HCT116 (cell line): ENCODE measurements around the gene CUX1. TPM values are rescaled to one million over a fixed set of nuclear protein-coding genes. Genes with fewer than 3 reads are reported as not detected.

ENCODE experiments used
- ATAC-seq: fragments of 200-7000 bp; cut with Tn5 transposase; 2 replicates; pipeline ENCODE4 v1.9.1; 2020; ENCODE audit warnings: mild to moderate bottlenecking, moderate library complexity
- BruUV-seq: library from RNA; stranded (reverse); fragments of 400-500 nt; replicated peaks from 2 replicates; lab custom pipeline; 2021; lab: Mats Ljungman, UMichigan
- CTCF ChIA-PET: fragments of 300-600 bp; sonication (Branson Sonifier 250); formaldehyde crosslinking; loops from one replicate; lab custom pipeline; 2021; ENCODE audit warnings: antibody characterized with exemption; lab: Charles Lee
- POLR2A ChIA-PET: fragments of 300-600, 350-600 bp; sonication (Branson Sonifier 250); formaldehyde crosslinking; loops from one replicate; lab custom pipeline; 2021; ENCODE audit warnings: antibody characterized with exemption; lab: Charles Lee
- RAD21 ChIA-PET, 2 experiments: fragments of 300-600 bp; sonication (Branson Sonifier 250); formaldehyde crosslinking; loops; one replicate each; lab custom pipeline; 2023; ENCODE audit warnings: low total read pairs in 2 of 2; ENCODE audit not compliant: uncharacterized antibody in 2 of 2, unreplicated experiment in 2 of 2, low non-redundant PET in 1 of 2; lab: Charles Lee
- DNase-seq: peaks from one replicate; pipeline ENCODE4 v3.0.0-alpha.2; 2010; ENCODE audit warnings: low read depth, low spot score
- H2AFZ ChIP-seq: fragments of 200-600 bp; shearing (Covaris generic), sonication (generic); 2 replicates; pipeline ENCODE4 v1.6.1; 2017; ENCODE audit warnings: low read depth, mixed run types, mixed read lengths, antibody characterized with exemption, low read length; ENCODE audit not compliant: poor library complexity, severe bottlenecking
- H3K27ac ChIP-seq: 2 replicates; pipeline ENCODE4 v1.5.1; 2012; ENCODE audit warnings: low read depth, low read length
- H3K27me3 ChIP-seq: fragments of 200-600 bp; sonication (generic); 2 replicates; pipeline ENCODE4 v1.6.1; 2016; ENCODE audit warnings: mixed run types, low read length, mixed read lengths; ENCODE audit not compliant: insufficient read depth
- H3K36me3 ChIP-seq, 2 experiments: fragments of 200-500 bp in 1 of 2; fragments of 200-600 bp in 1 of 2; sonication (Bioruptor generic) in 1 of 2; sonication (generic) in 1 of 2; 2 replicates each; pipeline versions ENCODE4 v1.5.1 to v1.6.1; 2014 to 2016; ENCODE audit warnings: low read length in 2 of 2, inconsistent platforms in 1 of 2, mixed read lengths in 1 of 2, mixed run types in 1 of 2; ENCODE audit not compliant: insufficient read depth in 2 of 2, control insufficient read depth in 1 of 2
- H3K4me1 ChIP-seq, 2 experiments: fragments of 200-600 bp in 1 of 2; sonication (generic) in 1 of 2; 2 replicates each; pipeline versions ENCODE4 v1.5.1 to v1.6.1; 2012 to 2017; ENCODE audit warnings: low read length in 2 of 2, inconsistent platforms in 1 of 2, mild to moderate bottlenecking in 1 of 2, mixed read lengths in 1 of 2, mixed run types in 1 of 2, moderate library complexity in 1 of 2; ENCODE audit not compliant: insufficient read depth in 2 of 2, control insufficient read depth in 1 of 2
- H3K4me2 ChIP-seq: fragments of 200-600 bp; sonication (generic); 2 replicates; pipeline ENCODE4 v1.6.1; 2017; ENCODE audit warnings: mixed run types, low read length, mixed read lengths
- H3K4me3 ChIP-seq, 2 experiments: fragments of 200-600 bp in 1 of 2; sonication (generic) in 1 of 2; replicated peaks in 1 of 2; 2 replicates each; pipeline ENCODE4 v1.5.1; 2011 to 2016; ENCODE audit warnings: low read length in 2 of 2, control low read depth in 1 of 2, low read depth in 1 of 2, mild to moderate bottlenecking in 1 of 2, mixed read lengths in 1 of 2, mixed run types in 1 of 2
- H3K79me2 ChIP-seq: fragments of 200-600 bp; sonication (generic); 2 replicates; pipeline ENCODE4 v1.6.1; 2017; ENCODE audit warnings: mild to moderate bottlenecking, mixed run types, low read length, moderate library complexity, mixed read lengths; ENCODE audit not compliant: insufficient read depth
- H3K9ac ChIP-seq: fragments of 200-600 bp; sonication (generic); 2 replicates; pipeline ENCODE4 v1.6.1; 2016; ENCODE audit warnings: low read length, mixed read lengths
- H3K9me2 ChIP-seq: fragments of 200-600 bp; sonication (generic), shearing (Covaris generic); 2 replicates; pipeline ENCODE4 v1.6.1; 2017; ENCODE audit warnings: mixed run types, mild to moderate bottlenecking, moderate library complexity; ENCODE audit not compliant: insufficient read depth
- H3K9me3 ChIP-seq, 2 experiments: fragments of 200-500 bp in 1 of 2; fragments of 200-600 bp in 1 of 2; sonication (Bioruptor generic) in 1 of 2; sonication (generic) in 1 of 2; 2 replicates each; pipeline ENCODE4 v1.6.1; 2014 to 2017; ENCODE audit warnings: low read length in 2 of 2, mixed read lengths in 2 of 2, inconsistent platforms in 1 of 2, low read depth in 1 of 2, mild to moderate bottlenecking in 1 of 2, mixed run types in 1 of 2, moderate library complexity in 1 of 2; ENCODE audit not compliant: control insufficient read depth in 1 of 2, insufficient read depth in 1 of 2
- H4K20me1 ChIP-seq: fragments of 200-600 bp; sonication (generic), shearing (Covaris generic); 2 replicates; pipeline ENCODE4 v1.6.1; 2017; ENCODE audit warnings: mixed run types, mild to moderate bottlenecking, moderate library complexity; ENCODE audit not compliant: insufficient read depth
- CBX3 ChIP-seq: IDR thresholded peaks from 2 replicates; pipeline ENCODE4 v1.6.1; 2012; ENCODE audit warnings: low read depth
- CEBPB ChIP-seq: IDR thresholded peaks from 2 replicates; pipeline ENCODE4 v1.6.1; 2012; ENCODE audit warnings: low read depth
- EGR1 ChIP-seq: IDR thresholded peaks from 2 replicates; pipeline ENCODE4 v1.6.1; 2012; ENCODE audit warnings: low read depth
- ELF1 ChIP-seq: IDR thresholded peaks from 2 replicates; pipeline ENCODE4 v1.6.1; 2012; ENCODE audit warnings: low read depth, borderline replicate concordance
- EZH2 ChIP-seq: fragments of 200-600 bp; sonication (generic); IDR thresholded peaks from 2 replicates; pipeline ENCODE4 v1.6.1; 2017; ENCODE audit warnings: antibody characterized with exemption, mixed run types
- FOSL1 ChIP-seq: IDR thresholded peaks from 2 replicates; pipeline ENCODE4 v1.6.1; 2012; ENCODE audit warnings: low read depth
- POLR2A ChIP-seq: IDR thresholded peaks from 2 replicates; pipeline ENCODE4 v1.7.0; 2011; ENCODE audit warnings: borderline replicate concordance; ENCODE audit not compliant: insufficient read depth, insufficient read length; ENCODE audit errors: extremely low read depth
- POLR2AphosphoS5 ChIP-seq: IDR thresholded peaks from 2 replicates; pipeline ENCODE4 v1.6.1; 2011; ENCODE audit warnings: mild to moderate bottlenecking, low read depth, low read length, moderate library complexity
- RAD21 ChIP-seq: IDR thresholded peaks from 2 replicates; pipeline ENCODE4 v1.6.1; 2012; ENCODE audit warnings: low read depth, mild to moderate bottlenecking
- REST ChIP-seq: IDR thresholded peaks from 2 replicates; pipeline ENCODE4 v1.6.1; 2012; ENCODE audit warnings: low read depth
- SIN3A ChIP-seq: IDR thresholded peaks from 2 replicates; pipeline ENCODE4 v1.6.1; 2012; ENCODE audit warnings: low read depth
- SP1 ChIP-seq: IDR thresholded peaks from 2 replicates; pipeline ENCODE4 v1.6.1; 2012; ENCODE audit warnings: low read depth
- SRF ChIP-seq: IDR thresholded peaks from 2 replicates; pipeline ENCODE4 v1.6.1; 2012; ENCODE audit warnings: low read depth
- TCF7L2 ChIP-seq: IDR thresholded peaks from 2 replicates; pipeline ENCODE4 v1.7.0; 2011; ENCODE audit warnings: borderline replicate concordance, inconsistent platforms; ENCODE audit not compliant: insufficient read depth, insufficient read length; ENCODE audit errors: extremely low read depth
- YY1 ChIP-seq: IDR thresholded peaks from 2 replicates; pipeline ENCODE4 v1.6.1; 2011; ENCODE audit warnings: low read length, low read depth, moderate library complexity, mild to moderate bottlenecking; ENCODE audit not compliant: insufficient replicate concordance; ENCODE audit errors: extremely low read depth
- ZFX ChIP-seq: fragments of 450-650 bp; IDR thresholded peaks from 2 replicates; pipeline ENCODE4 v1.6.1; 2017
- ZNF274 ChIP-seq: fragments of 200-500 bp; sonication (Bioruptor generic); IDR thresholded peaks from 2 replicates; pipeline ENCODE4 v1.6.1; 2014; ENCODE audit warnings: mild to moderate bottlenecking, low read depth, low read length, inconsistent platforms
- intact Hi-C: fragments of 100-400 bp; cut with micrococcal nuclease; formaldehyde crosslinking; loops from 2 replicates; pipeline ENCODE4 v1.10.0; 2022
- total RNA-seq: library from RNA; stranded (reverse); gene quantifications from one replicate; pipeline ENCODE4 v1.2.1, GENCODE V29; 2021; ENCODE audit not compliant: unreplicated experiment
- TF ChIP-seq, protein P1 (sequence below), 3 experiments: fragments of 200-600 bp in 1 of 3; sonication (generic) in 1 of 3; IDR thresholded peaks in 2 of 3; conservative IDR thresholded peaks in 1 of 3; 2 replicates each; pipeline ENCODE4 v1.5.1; 2012 to 2017; ENCODE audit warnings: low read depth in 2 of 3, low read length in 2 of 3, antibody characterized with exemption in 1 of 3, borderline replicate concordance in 1 of 3, control low read depth in 1 of 3, mild to moderate bottlenecking in 1 of 3, mixed read lengths in 1 of 3, mixed run types in 1 of 3, moderate library complexity in 1 of 3; ENCODE audit not compliant: insufficient read depth in 1 of 3
- TF ChIP-seq, protein P2 (sequence below): IDR thresholded peaks from 2 replicates; pipeline ENCODE4 v1.6.1; 2012
- TF ChIP-seq, protein P3 (sequence below): IDR thresholded peaks from 2 replicates; pipeline ENCODE4 v1.6.1; 2011; ENCODE audit warnings: mild to moderate bottlenecking, low read length, moderate library complexity; ENCODE audit not compliant: insufficient replicate concordance; ENCODE audit errors: extremely low read depth

CUX1 gene
- total RNA-seq, 1 experiment from 2014 or later: 68.9 TPM

DNA sequence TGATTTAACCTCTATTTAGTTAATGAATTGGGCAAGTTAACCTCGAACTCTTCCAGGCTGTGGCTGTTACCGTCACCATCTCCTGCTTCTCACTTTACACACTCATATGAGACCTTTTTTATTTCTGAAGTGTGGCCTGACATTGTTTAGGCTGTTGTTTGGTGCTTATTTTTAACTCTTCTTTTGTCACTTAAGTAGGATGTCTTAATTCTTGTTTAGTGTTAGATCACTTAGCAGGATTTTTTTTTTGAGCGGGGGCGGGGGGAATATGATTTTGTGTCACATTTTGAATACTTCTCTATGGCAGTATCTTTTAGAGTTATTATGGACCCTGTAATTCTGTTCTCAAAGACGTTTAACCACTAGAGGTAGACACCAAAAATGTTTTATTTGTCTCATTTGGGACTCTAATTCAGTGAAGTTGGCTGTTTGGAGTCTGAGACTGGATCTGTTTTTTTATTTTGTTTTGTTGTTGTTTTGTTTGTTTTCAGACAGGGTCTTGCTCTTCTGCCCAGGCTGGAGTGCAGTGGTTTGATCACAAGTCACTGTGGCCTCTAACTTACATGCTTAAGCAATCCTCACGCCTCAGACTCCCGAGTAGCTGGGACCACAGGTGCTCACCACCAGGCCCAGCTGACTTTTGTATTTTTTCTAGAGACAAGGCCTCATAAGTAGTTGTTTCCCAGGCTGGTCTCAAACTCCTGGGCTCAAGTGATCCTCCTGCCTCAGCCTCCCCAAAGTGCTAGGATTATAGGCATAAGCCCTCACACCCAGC is 73.5 kb downstream of the CUX1 start:
- no peak overlapping the region for H3K4me3 ChIP-seq
- H3K9ac ChIP-seq: no peak overlapping the region
- no peaks in the 10 kb centered on the region for H3K9me2 ChIP-seq
- DNase-seq: no peak
- CTCF ChIA-PET: no interaction called here
- ATAC-seq: no peak
- H2AFZ ChIP-seq: no peak overlapping the region
- H3K4me1 ChIP-seq: peaks cover 12 to 31% of the 10 kb centered on the region in 2 experiments
- H3K4me2 ChIP-seq: no peak overlapping the region
- intact Hi-C loops: no loop called here
- RAD21 ChIA-PET: no interaction called here
- H3K27ac ChIP-seq: no peak overlapping the region
- no peaks in the 10 kb centered on the region for H3K27me3 ChIP-seq
- TF ChIP-seq ELF1 (no peak), POLR2A (no peak), SIN3A (no peak), TCF7L2 (no peak), CBX3 (no peak), ZFX (no peak), CEBPB (no peak), EGR1 (no peak), EZH2 (no peak), POLR2AphosphoS5 (no peak), REST (no peak), SRF (no peak), FOSL1 (no peak), ZNF274 (no peak), YY1 (no peak), SP1 (no peak), RAD21 (no peak)
- TF ChIP-seq, protein P1, sequence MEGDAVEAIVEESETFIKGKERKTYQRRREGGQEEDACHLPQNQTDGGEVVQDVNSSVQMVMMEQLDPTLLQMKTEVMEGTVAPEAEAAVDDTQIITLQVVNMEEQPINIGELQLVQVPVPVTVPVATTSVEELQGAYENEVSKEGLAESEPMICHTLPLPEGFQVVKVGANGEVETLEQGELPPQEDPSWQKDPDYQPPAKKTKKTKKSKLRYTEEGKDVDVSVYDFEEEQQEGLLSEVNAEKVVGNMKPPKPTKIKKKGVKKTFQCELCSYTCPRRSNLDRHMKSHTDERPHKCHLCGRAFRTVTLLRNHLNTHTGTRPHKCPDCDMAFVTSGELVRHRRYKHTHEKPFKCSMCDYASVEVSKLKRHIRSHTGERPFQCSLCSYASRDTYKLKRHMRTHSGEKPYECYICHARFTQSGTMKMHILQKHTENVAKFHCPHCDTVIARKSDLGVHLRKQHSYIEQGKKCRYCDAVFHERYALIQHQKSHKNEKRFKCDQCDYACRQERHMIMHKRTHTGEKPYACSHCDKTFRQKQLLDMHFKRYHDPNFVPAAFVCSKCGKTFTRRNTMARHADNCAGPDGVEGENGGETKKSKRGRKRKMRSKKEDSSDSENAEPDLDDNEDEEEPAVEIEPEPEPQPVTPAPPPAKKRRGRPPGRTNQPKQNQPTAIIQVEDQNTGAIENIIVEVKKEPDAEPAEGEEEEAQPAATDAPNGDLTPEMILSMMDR (IDR thresholded peaks at IDR 0.05 in 2 of 3, conservative IDR thresholded peaks at IDR 0.05 in 1 of 3; ENCODE audit: borderline replicate concordance in 1 of 3, insufficient read depth in 1 of 3, low read depth in 2 of 3, low read length in 2 of 3): no peak
- TF ChIP-seq, protein P2, sequence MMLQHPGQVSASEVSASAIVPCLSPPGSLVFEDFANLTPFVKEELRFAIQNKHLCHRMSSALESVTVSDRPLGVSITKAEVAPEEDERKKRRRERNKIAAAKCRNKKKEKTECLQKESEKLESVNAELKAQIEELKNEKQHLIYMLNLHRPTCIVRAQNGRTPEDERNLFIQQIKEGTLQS: no peak
- TF ChIP-seq, protein P3, sequence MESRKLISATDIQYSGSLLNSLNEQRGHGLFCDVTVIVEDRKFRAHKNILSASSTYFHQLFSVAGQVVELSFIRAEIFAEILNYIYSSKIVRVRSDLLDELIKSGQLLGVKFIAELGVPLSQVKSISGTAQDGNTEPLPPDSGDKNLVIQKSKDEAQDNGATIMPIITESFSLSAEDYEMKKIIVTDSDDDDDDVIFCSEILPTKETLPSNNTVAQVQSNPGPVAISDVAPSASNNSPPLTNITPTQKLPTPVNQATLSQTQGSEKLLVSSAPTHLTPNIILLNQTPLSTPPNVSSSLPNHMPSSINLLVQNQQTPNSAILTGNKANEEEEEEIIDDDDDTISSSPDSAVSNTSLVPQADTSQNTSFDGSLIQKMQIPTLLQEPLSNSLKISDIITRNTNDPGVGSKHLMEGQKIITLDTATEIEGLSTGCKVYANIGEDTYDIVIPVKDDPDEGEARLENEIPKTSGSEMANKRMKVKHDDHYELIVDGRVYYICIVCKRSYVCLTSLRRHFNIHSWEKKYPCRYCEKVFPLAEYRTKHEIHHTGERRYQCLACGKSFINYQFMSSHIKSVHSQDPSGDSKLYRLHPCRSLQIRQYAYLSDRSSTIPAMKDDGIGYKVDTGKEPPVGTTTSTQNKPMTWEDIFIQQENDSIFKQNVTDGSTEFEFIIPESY: no peak
- H3K79me2 ChIP-seq: peaks cover 91% of the 10 kb centered on the region
- no TSS peak for BruUV-seq
- POLR2A ChIA-PET: no interaction called here
- H4K20me1 ChIP-seq: no peaks in the 10 kb centered on the region
- H3K36me3 ChIP-seq: no peaks in the 10 kb centered on the region
- no peaks in the 10 kb centered on the region for H3K9me3 ChIP-seq
